K562 (cell line): ENCODE measurements around the gene DNAJB6. TPM values are rescaled to one million over a fixed set of nuclear protein-coding genes. Genes with fewer than 3 reads are reported as not detected.

Source experiments
- ATF7 ChIP-seq: fragments of 450-650 bp; IDR thresholded peaks from 2 replicates; pipeline ENCODE4 v1.7.1; 2014; ENCODE audit warnings: mild to moderate bottlenecking, moderate library complexity
- BRCA1 ChIP-seq, 2 experiments: fragments of 450-650 bp in 1 of 2; sonication (generic) in 1 of 2; formaldehyde crosslinking in 1 of 2; IDR thresholded peaks; 2 replicates each; pipeline versions ENCODE4 v1.5.0 to v1.6.1; 2017 to 2020; ENCODE audit warnings: mild to moderate bottlenecking in 1 of 2, missing genetic modification reagents in 1 of 2
- CREB1 ChIP-seq, 2 experiments: sonication (generic) in 1 of 2; formaldehyde crosslinking in 1 of 2; IDR thresholded peaks; 2 replicates each; pipeline versions ENCODE4 v1.6.1 to v1.8.0; 2012 to 2022; ENCODE audit warnings: inconsistent platforms in 1 of 2, mild to moderate bottlenecking in 1 of 2, missing genetic modification reagents in 1 of 2, moderate library complexity in 1 of 2
- GABPB2 ChIP-seq: fragments of 250-450 bp; sonication (Bioruptor Pico); conservative IDR thresholded peaks from 2 replicates; pipeline ENCODE4 v1.5.1; 2021; ENCODE audit warnings: mild to moderate bottlenecking
- MGA ChIP-seq: fragments of 450-650 bp; IDR thresholded peaks from 2 replicates; pipeline ENCODE4 v1.6.1; 2016; ENCODE audit warnings: mild to moderate bottlenecking, moderate library complexity
- SAFB ChIP-seq: fragments of 200-400 bp; formaldehyde crosslinking; IDR thresholded peaks from 2 replicates; pipeline ENCODE4 v1.6.1; 2017; ENCODE audit warnings: low read depth, low read length, borderline replicate concordance
- SPI1 ChIP-seq: IDR thresholded peaks from 2 replicates; pipeline ENCODE4 v1.6.1; 2011; ENCODE audit warnings: low read depth, low read length, control low read depth, borderline replicate concordance
- ZC3H8 ChIP-seq: fragments of 450-650 bp; IDR thresholded peaks from 2 replicates; pipeline ENCODE4 v1.6.1; 2017
- ZNF408 ChIP-seq: fragments of 250-450 bp; sonication (Bioruptor Pico); IDR thresholded peaks from 2 replicates; pipeline ENCODE4 v1.4.0; 2020; ENCODE audit warnings: low read depth, mild to moderate bottlenecking, moderate library complexity
- polyA plus RNA-seq, 8 experiments: library from polyadenylated mRNA; depleted of rRNA in 4 of 8; stranded (reverse) in 5 of 8; unstranded in 3 of 8; fragments of >200 nt; fragmentation: Nextera tagmentation in 2 of 8; fragmentation: Illumina TruSeq in 1 of 8; extraction: Ambion mirVana in 2 of 8; extraction: Trizol in 1 of 8; gene quantifications; 2 replicates each; pipeline versions ENCODE4 v1.2.1 to v1.2.3, GENCODE V29; 2011 to 2014; ENCODE audit warnings: inconsistent platforms in 1 of 8, missing spikeins in 1 of 8
- total RNA-seq, 7 experiments: library from RNA; depleted of rRNA in 6 of 7; stranded (reverse); fragments of >200 nt in 6 of 7; fragmentation: Illumina TruSeq in 2 of 7; extraction: Trizol in 2 of 7; gene quantifications; 2 replicates each; pipeline versions ENCODE4 v1.2.1 to v1.2.3, GENCODE V29; 2011 to 2021; ENCODE audit warnings: low replicate concordance in 1 of 7
- TF ChIP-seq, protein P1 (sequence below): fragments of 250-450 bp; sonication (Bioruptor Pico); IDR thresholded peaks from 2 replicates; pipeline ENCODE4 v1.4.0; 2020; ENCODE audit warnings: mild to moderate bottlenecking, moderate library complexity, borderline replicate concordance
- TF ChIP-seq, protein P2 (sequence below): sonication (generic); formaldehyde crosslinking; IDR thresholded peaks from 2 replicates; pipeline ENCODE4 v1.8.1; 2023; ENCODE audit warnings: mild to moderate bottlenecking, missing genetic modification reagents

DNAJB6 gene
- total and polyA plus RNA-seq, 9 of the 15 experiments (the other 6 are each of a cell fraction or from before 2014, with no cell fraction given): 84.5 to 158 (median 135) TPM

DNA sequence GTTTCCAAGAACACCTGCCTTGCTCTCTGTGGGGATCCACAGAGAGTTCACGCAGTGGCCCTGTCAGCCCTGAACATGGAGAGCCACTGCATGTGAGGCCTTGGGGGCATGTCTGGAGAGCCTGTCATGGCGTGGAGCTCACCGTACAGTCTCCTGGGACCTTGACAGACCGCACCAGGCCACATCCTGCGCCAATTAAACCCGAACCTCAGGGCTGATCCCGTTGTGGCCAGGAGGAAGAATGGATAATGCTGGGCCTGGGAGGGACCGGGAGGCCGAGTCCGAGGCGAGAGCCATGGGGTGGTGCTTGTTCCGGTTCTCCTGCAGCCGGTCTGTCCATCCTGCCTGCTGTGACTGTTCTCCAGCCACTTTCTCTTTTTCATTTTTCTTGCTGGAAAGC, 68.7 kb downstream of the DNAJB6 start (continued):
- TF ChIP-seq, protein P1, sequence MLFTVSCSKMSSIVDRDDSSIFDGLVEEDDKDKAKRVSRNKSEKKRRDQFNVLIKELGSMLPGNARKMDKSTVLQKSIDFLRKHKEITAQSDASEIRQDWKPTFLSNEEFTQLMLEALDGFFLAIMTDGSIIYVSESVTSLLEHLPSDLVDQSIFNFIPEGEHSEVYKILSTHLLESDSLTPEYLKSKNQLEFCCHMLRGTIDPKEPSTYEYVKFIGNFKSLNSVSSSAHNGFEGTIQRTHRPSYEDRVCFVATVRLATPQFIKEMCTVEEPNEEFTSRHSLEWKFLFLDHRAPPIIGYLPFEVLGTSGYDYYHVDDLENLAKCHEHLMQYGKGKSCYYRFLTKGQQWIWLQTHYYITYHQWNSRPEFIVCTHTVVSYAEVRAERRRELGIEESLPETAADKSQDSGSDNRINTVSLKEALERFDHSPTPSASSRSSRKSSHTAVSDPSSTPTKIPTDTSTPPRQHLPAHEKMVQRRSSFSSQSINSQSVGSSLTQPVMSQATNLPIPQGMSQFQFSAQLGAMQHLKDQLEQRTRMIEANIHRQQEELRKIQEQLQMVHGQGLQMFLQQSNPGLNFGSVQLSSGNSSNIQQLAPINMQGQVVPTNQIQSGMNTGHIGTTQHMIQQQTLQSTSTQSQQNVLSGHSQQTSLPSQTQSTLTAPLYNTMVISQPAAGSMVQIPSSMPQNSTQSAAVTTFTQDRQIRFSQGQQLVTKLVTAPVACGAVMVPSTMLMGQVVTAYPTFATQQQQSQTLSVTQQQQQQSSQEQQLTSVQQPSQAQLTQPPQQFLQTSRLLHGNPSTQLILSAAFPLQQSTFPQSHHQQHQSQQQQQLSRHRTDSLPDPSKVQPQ (CRISPR knock-in tag): no peak
- TF ChIP-seq, protein P2, sequence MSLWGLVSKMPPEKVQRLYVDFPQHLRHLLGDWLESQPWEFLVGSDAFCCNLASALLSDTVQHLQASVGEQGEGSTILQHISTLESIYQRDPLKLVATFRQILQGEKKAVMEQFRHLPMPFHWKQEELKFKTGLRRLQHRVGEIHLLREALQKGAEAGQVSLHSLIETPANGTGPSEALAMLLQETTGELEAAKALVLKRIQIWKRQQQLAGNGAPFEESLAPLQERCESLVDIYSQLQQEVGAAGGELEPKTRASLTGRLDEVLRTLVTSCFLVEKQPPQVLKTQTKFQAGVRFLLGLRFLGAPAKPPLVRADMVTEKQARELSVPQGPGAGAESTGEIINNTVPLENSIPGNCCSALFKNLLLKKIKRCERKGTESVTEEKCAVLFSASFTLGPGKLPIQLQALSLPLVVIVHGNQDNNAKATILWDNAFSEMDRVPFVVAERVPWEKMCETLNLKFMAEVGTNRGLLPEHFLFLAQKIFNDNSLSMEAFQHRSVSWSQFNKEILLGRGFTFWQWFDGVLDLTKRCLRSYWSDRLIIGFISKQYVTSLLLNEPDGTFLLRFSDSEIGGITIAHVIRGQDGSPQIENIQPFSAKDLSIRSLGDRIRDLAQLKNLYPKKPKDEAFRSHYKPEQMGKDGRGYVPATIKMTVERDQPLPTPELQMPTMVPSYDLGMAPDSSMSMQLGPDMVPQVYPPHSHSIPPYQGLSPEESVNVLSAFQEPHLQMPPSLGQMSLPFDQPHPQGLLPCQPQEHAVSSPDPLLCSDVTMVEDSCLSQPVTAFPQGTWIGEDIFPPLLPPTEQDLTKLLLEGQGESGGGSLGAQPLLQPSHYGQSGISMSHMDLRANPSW (CRISPR knock-in tag): no peak
- TF ChIP-seq ZNF408 (CRISPR knock-in tag): no peak
- no peak for TF ChIP-seq SAFB
- no peak for TF ChIP-seq BRCA1 (IDR thresholded peaks at IDR 0.05)
- 0 out of 2 replicates have a peak, but pooled peaks have one; percentile 17 for TF ChIP-seq BRCA1 (CRISPR knock-in tag; IDR thresholded peaks at IDR 0.05)
- no peak for TF ChIP-seq SPI1
- TF ChIP-seq MGA: no peak
- TF ChIP-seq GABPB2 (CRISPR knock-in tag): no peak
- no peak for TF ChIP-seq ATF7
- TF ChIP-seq CREB1 (IDR thresholded peaks at IDR 0.05): no peak
- TF ChIP-seq CREB1 (CRISPR knock-in tag; IDR thresholded peaks at IDR 0.05): 0 out of 2 replicates have a peak, but pooled peaks have one; percentile 37
- no peak for TF ChIP-seq ZC3H8
